K562 (cell line): ENCODE measurements around the gene LRRC4B. TPM values are rescaled to one million over a fixed set of nuclear protein-coding genes. Genes with fewer than 3 reads are reported as not detected.

Source experiments
- ATAC-seq: fragments of 200-7000 bp; cut with Tn5 transposase; 3 replicates; pipeline ENCODE4 v1.9.1; 2020; ENCODE audit warnings: moderate library complexity
- BruUV-seq: library from RNA; stranded (reverse); fragments of 400-500 nt; replicated peaks from 2 replicates; lab custom pipeline; 2021; lab: Mats Ljungman, UMichigan
- CTCF ChIA-PET: fragments of 300-600 bp; formaldehyde crosslinking; extraction: SDS; loops from one replicate; lab custom pipeline; 2021; ENCODE audit warnings: low intra/inter-chr PET ratio; lab: Yijun Ruan, JAX
- POLR2A ChIA-PET: fragments of 300-600, 350-650 bp; sonication (Branson Sonifier 250); formaldehyde crosslinking; extraction: SDS; loops from one replicate; lab custom pipeline; 2021; ENCODE audit warnings: antibody characterized with exemption, inconsistent platforms; lab: Yijun Ruan, JAX
- DNase-seq, 4 experiments: peaks; one replicate each; pipeline versions ENCODE4 v3.0.0 to v3.0.0-alpha.2; 2011 to 2018; ENCODE audit warnings: low spot score in 3 of 4, mixed read lengths in 3 of 4; ENCODE audit errors: extremely low read depth in 1 of 4
- FAIRE-seq: peaks from 2 replicates; lab custom pipeline; 2011; peaks lifted over from hg19 to GRCh38; lab: Jason Lieb, UNC
- H2AFZ ChIP-seq: 2 replicates; pipeline ENCODE4 v1.6.0; 2011; ENCODE audit warnings: low read depth, low read length, control low read depth, inconsistent platforms
- H3K27ac ChIP-seq: fragments of 200-600 bp; 3 replicates; pipeline ENCODE4 v1.8.0; 2011; ENCODE audit warnings: low read depth, mild to moderate bottlenecking, control low read depth, inconsistent platforms, low read length, moderate library complexity, mixed read lengths; ENCODE audit errors: extremely low read depth
- H3K27me3 ChIP-seq, 2 experiments: fragments of 300-600 bp in 1 of 2; 2 replicates in 1 of 2; 3 replicates in 1 of 2; pipeline versions ENCODE4 v1.6.0 to v1.8.0; 2011; ENCODE audit warnings: inconsistent platforms in 2 of 2, low read length in 2 of 2, mild to moderate bottlenecking in 1 of 2, mixed read lengths in 1 of 2, moderate library complexity in 1 of 2; ENCODE audit not compliant: control insufficient read depth in 2 of 2, insufficient read depth in 2 of 2
- H3K36me3 ChIP-seq: fragments of 300-600 bp; 3 replicates; pipeline ENCODE4 v1.8.0; 2011; ENCODE audit warnings: mild to moderate bottlenecking, low read length, inconsistent platforms; ENCODE audit not compliant: control insufficient read depth, insufficient read depth
- H3K4me1 ChIP-seq, 2 experiments: fragments of 200-600 bp in 1 of 2; replicated peaks in 1 of 2; 2 replicates in 1 of 2; 3 replicates in 1 of 2; pipeline versions ENCODE4 v1.5.1 to v1.8.0; 2011; ENCODE audit warnings: inconsistent platforms in 2 of 2, low read length in 2 of 2, mild to moderate bottlenecking in 1 of 2, mixed read lengths in 1 of 2, moderate library complexity in 1 of 2; ENCODE audit not compliant: control insufficient read depth in 2 of 2, insufficient read depth in 2 of 2
- H3K4me2 ChIP-seq: 2 replicates; pipeline ENCODE4 v1.6.1; 2011; ENCODE audit warnings: low read length, control low read depth, inconsistent platforms, mixed read lengths; ENCODE audit not compliant: insufficient read depth
- H3K4me3 ChIP-seq: fragments of 200-600 bp; sonication (generic), shearing (Covaris generic); 2 replicates; pipeline ENCODE4 v1.5.1; 2016; ENCODE audit warnings: control low read depth, inconsistent platforms
- H3K79me2 ChIP-seq: fragments of 200-600 bp; 3 replicates; pipeline ENCODE4 v1.8.0; 2011; ENCODE audit warnings: low read length, inconsistent platforms; ENCODE audit not compliant: control insufficient read depth, insufficient read depth
- H3K9ac ChIP-seq, 2 experiments: 2 replicates each; pipeline versions ENCODE4 v1.6.0 to v1.6.1; 2011; ENCODE audit warnings: low read depth in 2 of 2, low read length in 2 of 2, control low read depth in 1 of 2, inconsistent platforms in 1 of 2, mild to moderate bottlenecking in 1 of 2, mixed read lengths in 1 of 2; ENCODE audit not compliant: insufficient read depth in 1 of 2
- H3K9me1 ChIP-seq: one replicate; pipeline ENCODE4 v1.6.0; 2011; ENCODE audit warnings: inconsistent platforms, mild to moderate bottlenecking, low read length, moderate library complexity; ENCODE audit not compliant: control insufficient read depth, insufficient read depth
- H3K9me3 ChIP-seq: replicated peaks from 2 replicates; pipeline ENCODE4 v1.5.1; 2011; ENCODE audit warnings: low read depth, low read length, inconsistent platforms; ENCODE audit not compliant: control insufficient read depth, insufficient read depth
- H4K20me1 ChIP-seq: replicated peaks from 2 replicates; pipeline ENCODE4 v1.6.1; 2011; ENCODE audit warnings: low read length, inconsistent platforms, mixed read lengths; ENCODE audit not compliant: control insufficient read depth, insufficient read depth
- CBX5 ChIP-seq: IDR thresholded peaks from 2 replicates; pipeline ENCODE4 v1.6.1; 2014; ENCODE audit warnings: low read depth, borderline replicate concordance
- CTCF ChIP-seq, 3 experiments: IDR thresholded peaks in 2 of 3; conservative IDR thresholded peaks in 1 of 3; 2 replicates each; pipeline ENCODE4 v1.5.1; 2011 to 2012; ENCODE audit warnings: low read length in 3 of 3, mild to moderate bottlenecking in 3 of 3, control low read depth in 2 of 3, improper control_type of control experiment in 1 of 3, inconsistent platforms in 1 of 3, low read depth in 1 of 3, mixed read lengths in 1 of 3, moderate library complexity in 1 of 3; ENCODE audit not compliant: insufficient read depth in 2 of 3
- ETV1 ChIP-seq: fragments of 450-650 bp; conservative IDR thresholded peaks from 2 replicates; pipeline ENCODE4 v1.6.1; 2016; ENCODE audit warnings: missing genetic modification characterization, control low read depth, low read depth, missing compliant biosample characterization
- JUND ChIP-seq, 2 experiments: IDR thresholded peaks; 2 replicates in 1 of 2; 3 replicates in 1 of 2; pipeline ENCODE4 v1.6.1; 2011; ENCODE audit warnings: borderline replicate concordance in 2 of 2, low read depth in 2 of 2, low read length in 2 of 2, improper control_type of control experiment in 1 of 2, missing biosample characterization in 1 of 2, missing genetic modification characterization in 1 of 2, missing genetic modification reagents in 1 of 2
- MAX ChIP-seq: sonication (generic); formaldehyde crosslinking; IDR thresholded peaks from 2 replicates; pipeline ENCODE4 v1.9.0; 2022; ENCODE audit warnings: mild to moderate bottlenecking, missing genetic modification reagents
- MED1 ChIP-seq: sonication (generic); formaldehyde crosslinking; IDR thresholded peaks from 2 replicates; pipeline ENCODE4 v1.8.1; 2023; ENCODE audit warnings: missing genetic modification reagents, borderline replicate concordance
- MLLT1 ChIP-seq, 2 experiments: fragments of 450-650 bp; IDR thresholded peaks; 2 replicates each; pipeline ENCODE4 v1.6.1; 2016
- RAD21 ChIP-seq, 2 experiments: fragments of 250-450 bp in 1 of 2; fragments of 450-650 bp in 1 of 2; sonication (Bioruptor Pico) in 1 of 2; formaldehyde crosslinking in 1 of 2; IDR thresholded peaks in 1 of 2; conservative IDR thresholded peaks in 1 of 2; 2 replicates each; pipeline versions ENCODE4 v1.4.0 to v1.8.0; 2020 to 2022; ENCODE audit warnings: mild to moderate bottlenecking in 2 of 2, moderate library complexity in 1 of 2
- RBM17 ChIP-seq: fragments of 200-400 bp; formaldehyde crosslinking; IDR thresholded peaks from 2 replicates; pipeline ENCODE4 v1.6.1; 2017; ENCODE audit warnings: low read depth, mild to moderate bottlenecking, low read length, borderline replicate concordance
- TCF15 ChIP-seq: fragments of 250-450 bp; sonication (Bioruptor Pico); IDR thresholded peaks from 2 replicates; pipeline ENCODE4 v1.8.0; 2022; ENCODE audit warnings: moderate library complexity, mild to moderate bottlenecking, inconsistent platforms
- ZBED1 ChIP-seq: IDR thresholded peaks from 2 replicates; pipeline ENCODE4 v1.6.1; 2014
- ZFX ChIP-seq: sonication (generic); formaldehyde crosslinking; IDR thresholded peaks from 2 replicates; pipeline ENCODE4 v1.8.0; 2022; ENCODE audit warnings: mild to moderate bottlenecking, missing genetic modification reagents, moderate library complexity
- ZNF134 ChIP-seq: fragments of 250-450 bp; sonication (Bioruptor Pico); conservative IDR thresholded peaks from 2 replicates; pipeline ENCODE4 v1.4.0; 2020
- ZNF263 ChIP-seq: sonication (generic); formaldehyde crosslinking; IDR thresholded peaks from 2 replicates; pipeline ENCODE4 v1.8.0; 2022; ENCODE audit warnings: mild to moderate bottlenecking, missing genetic modification reagents, borderline replicate concordance
- WGBS: fragments of 100-300 bp; shearing (Covaris generic); methylation state at CpG from one replicate; pipeline ENCODE4 v1.1.6; 2016; ENCODE audit warnings: low coverage, mixed read lengths; ENCODE audit not compliant: insufficient coverage; ENCODE audit errors: missing lambda C conversion rate; 5-methylcytosine and 5-hydroxymethylcytosine counted together
- in situ Hi-C: fragments of 300-500 bp; cut with MboI; formaldehyde crosslinking; loops from 4 replicates; pipeline ENCODE4 v1.15.0; 2018; ENCODE audit warnings: inconsistent platforms, mixed read lengths
- intact Hi-C: fragments of 100-400 bp; cut with micrococcal nuclease; formaldehyde crosslinking; loops from 2 replicates; pipeline ENCODE4 v1.14.2; 2022
- polyA plus RNA-seq, 8 experiments: library from polyadenylated mRNA; depleted of rRNA in 4 of 8; stranded (reverse) in 5 of 8; unstranded in 3 of 8; fragments of >200 nt; fragmentation: Nextera tagmentation in 2 of 8; fragmentation: Illumina TruSeq in 1 of 8; extraction: Ambion mirVana in 2 of 8; extraction: Trizol in 1 of 8; gene quantifications; 2 replicates each; pipeline versions ENCODE4 v1.2.1 to v1.2.3, GENCODE V29; 2011 to 2014; ENCODE audit warnings: inconsistent platforms in 1 of 8, missing spikeins in 1 of 8
- total RNA-seq, 7 experiments: library from RNA; depleted of rRNA in 6 of 7; stranded (reverse); fragments of >200 nt in 6 of 7; fragmentation: Illumina TruSeq in 2 of 7; extraction: Trizol in 2 of 7; gene quantifications; 2 replicates each; pipeline versions ENCODE4 v1.2.1 to v1.2.3, GENCODE V29; 2011 to 2021; ENCODE audit warnings: low replicate concordance in 1 of 7

The LRRC4B gene
- total and polyA plus RNA-seq, 9 of the 15 experiments (the other 6 are each of a cell fraction or from before 2014, with no cell fraction given), result 0.18 to 9.6 (median 2.9) TPM; not detected in 2

GRCh38 chr19:50478901-50479715 lies 89.1 kb downstream of the LRRC4B start:
- H4K20me1 ChIP-seq, result peaks cover 7% of the 10 kb centered on the region; the same call in 1 of the 2 replicates
- WGBS, result 46% methylated on average over 10 of the region's 19 CpGs
- BruUV-seq, result no TSS peak
- H3K4me2 ChIP-seq, result no peak overlapping the region
- intact Hi-C loops, result no loop called here
- peaks cover 53% of the 10 kb centered on the region; the same call in 2 of the 3 replicates for H3K36me3 ChIP-seq
- H3K27me3 ChIP-seq, result no peaks in the 10 kb centered on the region; a peak in 1 of 5 replicates
- CTCF ChIA-PET, result interaction anchor here (0.6 to 1.5 kb wide), 6 partner anchors 15 to 314 kb away, joined by 3 to 9 read pairs (median 4); no protein-coding TSS in a partner anchor
- POLR2A ChIA-PET, result interaction anchor here (0.6 to 0.9 kb wide), 5 partner anchors 10 to 103 kb away, joined by 3 to 5 read pairs (median 4); partner anchors contain the start of gene NR1H2
- H3K4me3 ChIP-seq, result no peak overlapping the region
- peaks cover 5 to 56% of the 10 kb centered on the region in 2 experiments; a peak in 4 of 5 replicates for H3K4me1 ChIP-seq
- peaks cover 25% of the 10 kb centered on the region for H3K79me2 ChIP-seq
- DNase-seq (peak; percentile 73 to 86 (median 80)), ATAC-seq (peak; percentile 84), FAIRE-seq (peak; percentile 96)
- no peaks in the 10 kb centered on the region for H3K9me3 ChIP-seq
- H2AFZ ChIP-seq, result no peak overlapping the region
- in situ Hi-C loops, result no loop called here
- no peaks in the 10 kb centered on the region for H3K9me1 ChIP-seq
- peak overlapping the region in 1 of 2 experiments; percentile 43; a peak in 1 of 4 replicates for H3K9ac ChIP-seq
- no peak overlapping the region for H3K27ac ChIP-seq
- TF ChIP-seq CBX5 (0 out of 2 replicates have a peak, but pooled peaks have one; percentile 17), RAD21 (CRISPR knock-in tag; conservative IDR thresholded peaks at IDR 0.05 in 1 of 2, IDR thresholded peaks at IDR 0.05 in 1 of 2) (peak; percentile 42 to 63), MLLT1 (IDR thresholded peaks at IDR 0.05) (peak in 1 of 2 experiments; percentile 80; a peak in 2 of 4 replicates), ETV1 (tag) (peak; percentile 58; the same call in 1 of the 2 replicates), MED1 (CRISPR knock-in tag) (0 out of 2 replicates have a peak, but pooled peaks have one; percentile 62), ZBED1 (no peak), ZNF263 (CRISPR knock-in tag) (peak; percentile 33; the same call in 1 of the 2 replicates), TCF15 (CRISPR knock-in tag) (no peak), ZFX (CRISPR knock-in tag) (peak; percentile 17; the same call in 1 of the 2 replicates), CTCF (IDR thresholded peaks at IDR 0.05 in 2 of 3, conservative IDR thresholded peaks at IDR 0.05 in 1 of 3; ENCODE audit: insufficient read depth in 2 of 3, low read depth in 1 of 3, low read length in 3 of 3) (peak; percentile 99 to 100 (median 100)), RBM17 (no peak), ZNF134 (CRISPR knock-in tag) (no peak), MAX (0 out of 2 replicates have a peak, but pooled peaks have one; percentile 10), JUND (IDR thresholded peaks at IDR 0.05; ENCODE audit: borderline replicate concordance, low read depth, low read length) (peak; percentile 41; the same call in 1 of the 2 replicates), JUND (tag; IDR thresholded peaks at IDR 0.05; ENCODE audit: borderline replicate concordance, low read depth, low read length) (no peak)
